ENCODE measurements around the gene CDH8. TPM values are rescaled to one million over a fixed set of nuclear protein-coding genes. Genes with fewer than 3 reads are reported as not detected.

The CDH8 gene
- total RNA-seq, 1 experiment from 2014 or later: not detected

DNA sequence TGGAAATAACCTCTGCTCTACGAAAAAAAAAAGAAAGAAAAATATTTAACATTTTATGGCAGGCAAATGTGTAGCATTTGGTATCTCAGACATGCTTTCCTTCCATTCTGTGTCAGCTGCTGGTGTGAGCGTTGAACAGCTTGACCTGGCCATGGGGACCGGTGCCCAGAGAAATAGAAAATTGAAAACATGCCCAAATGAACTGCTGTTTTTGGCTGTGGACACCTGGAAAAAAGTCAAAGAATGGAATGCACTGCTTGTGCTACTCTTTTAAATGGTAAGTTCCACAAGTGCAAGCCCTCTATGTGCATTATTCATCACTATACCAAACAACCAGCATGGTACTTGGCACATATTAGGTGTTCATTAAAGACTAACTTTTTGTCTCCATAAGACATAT, 127.2 kb downstream of the CDH8 start:
- H3K4me1 ChIP-seq (replicated peaks; ENCODE audit: insufficient read depth): no peaks in the 10 kb centered on the region
- no peak overlapping the region for H2AFZ ChIP-seq
- H3K9me3 ChIP-seq (ENCODE audit: insufficient read depth, low read depth): no peaks in the 10 kb centered on the region
- intact Hi-C loops (cut with micrococcal nuclease; ENCODE audit: unreplicated experiment): no loop called here
- no peak overlapping the region for H3K4me2 ChIP-seq
- TF ChIP-seq, protein P1, sequence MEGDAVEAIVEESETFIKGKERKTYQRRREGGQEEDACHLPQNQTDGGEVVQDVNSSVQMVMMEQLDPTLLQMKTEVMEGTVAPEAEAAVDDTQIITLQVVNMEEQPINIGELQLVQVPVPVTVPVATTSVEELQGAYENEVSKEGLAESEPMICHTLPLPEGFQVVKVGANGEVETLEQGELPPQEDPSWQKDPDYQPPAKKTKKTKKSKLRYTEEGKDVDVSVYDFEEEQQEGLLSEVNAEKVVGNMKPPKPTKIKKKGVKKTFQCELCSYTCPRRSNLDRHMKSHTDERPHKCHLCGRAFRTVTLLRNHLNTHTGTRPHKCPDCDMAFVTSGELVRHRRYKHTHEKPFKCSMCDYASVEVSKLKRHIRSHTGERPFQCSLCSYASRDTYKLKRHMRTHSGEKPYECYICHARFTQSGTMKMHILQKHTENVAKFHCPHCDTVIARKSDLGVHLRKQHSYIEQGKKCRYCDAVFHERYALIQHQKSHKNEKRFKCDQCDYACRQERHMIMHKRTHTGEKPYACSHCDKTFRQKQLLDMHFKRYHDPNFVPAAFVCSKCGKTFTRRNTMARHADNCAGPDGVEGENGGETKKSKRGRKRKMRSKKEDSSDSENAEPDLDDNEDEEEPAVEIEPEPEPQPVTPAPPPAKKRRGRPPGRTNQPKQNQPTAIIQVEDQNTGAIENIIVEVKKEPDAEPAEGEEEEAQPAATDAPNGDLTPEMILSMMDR (conservative IDR thresholded peaks at IDR 0.05): no peak
- no peak for TF ChIP-seq EZH2 (IDR thresholded peaks at IDR 0.05; ENCODE audit: low read depth)
- no peaks in the 10 kb centered on the region for H3K9me2 ChIP-seq (ENCODE audit: insufficient read depth)
- CTCF ChIA-PET: no interaction called here
- BruUV-seq (replicated peaks): no TSS peak
- H4K20me1 ChIP-seq (ENCODE audit: insufficient read depth): no peaks in the 10 kb centered on the region
- POLR2A ChIA-PET (ENCODE audit: unreplicated experiment): no interaction called here
- no peaks in the 10 kb centered on the region for H3F3A ChIP-seq (ENCODE audit: insufficient read depth, low read depth)
- no peak for DNase-seq
- H3K36me3 ChIP-seq (ENCODE audit: low read depth): no peaks in the 10 kb centered on the region
- no peak overlapping the region for H3K4me3 ChIP-seq
- no peaks in the 10 kb centered on the region; the same call in 1 of the 2 replicates for H3K27me3 ChIP-seq (ENCODE audit: insufficient read depth, low read depth)
- no peak overlapping the region for H3K27ac ChIP-seq
- no peaks in the 10 kb centered on the region for H3K79me2 ChIP-seq (ENCODE audit: low read depth)

DNA sequence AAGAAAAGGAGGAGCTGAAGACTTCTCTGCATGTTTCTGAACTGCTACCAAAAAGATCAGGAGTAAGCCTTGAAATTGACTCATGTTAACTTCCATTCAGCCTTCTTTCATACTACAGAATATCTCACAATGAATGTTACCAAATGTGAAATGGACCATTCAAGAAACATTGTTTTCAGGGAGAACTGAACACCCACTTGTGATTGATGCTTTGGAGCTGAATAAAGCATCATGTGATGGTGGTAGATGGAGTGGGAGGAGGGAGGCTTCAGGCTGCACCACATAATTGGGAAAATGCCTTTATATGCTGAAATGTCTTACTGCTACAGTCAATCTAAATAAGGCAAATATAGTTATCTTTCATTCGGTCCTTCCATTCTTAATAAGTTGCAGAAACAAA, 127.8 kb downstream of the CDH8 start:
- Histone ChIP-seq H3K36me3 (ENCODE audit: low read depth) (no peaks in the 10 kb centered on the region), H3K4me2 (no peak overlapping the region), H3K4me1 (replicated peaks; ENCODE audit: insufficient read depth) (0 out of 2 replicates have a peak, but pooled peaks cover 2% of the 10 kb centered on the region), H4K20me1 (ENCODE audit: insufficient read depth) (no peaks in the 10 kb centered on the region), H3K9me3 (ENCODE audit: insufficient read depth, low read depth) (no peaks in the 10 kb centered on the region), H3K9me2 (ENCODE audit: insufficient read depth) (no peaks in the 10 kb centered on the region), H3K79me2 (ENCODE audit: low read depth) (no peaks in the 10 kb centered on the region), H3K27me3 (ENCODE audit: insufficient read depth, low read depth) (peaks cover 4% of the 10 kb centered on the region; the same call in 1 of the 2 replicates), H3K27ac (no peak overlapping the region), H3K4me3 (no peak overlapping the region), H2AFZ (no peak overlapping the region), H3F3A (ENCODE audit: insufficient read depth, low read depth) (no peaks in the 10 kb centered on the region)
- POLR2A ChIA-PET (ENCODE audit: unreplicated experiment): no interaction called here
- TF ChIP-seq EZH2 (IDR thresholded peaks at IDR 0.05; ENCODE audit: low read depth): no peak
- TF ChIP-seq, protein P1 (conservative IDR thresholded peaks at IDR 0.05): no peak
- CTCF ChIA-PET: no interaction called here
- no peak for DNase-seq
- no TSS peak for BruUV-seq (replicated peaks)
- intact Hi-C loops (cut with micrococcal nuclease; ENCODE audit: unreplicated experiment): no loop called here

DNA sequence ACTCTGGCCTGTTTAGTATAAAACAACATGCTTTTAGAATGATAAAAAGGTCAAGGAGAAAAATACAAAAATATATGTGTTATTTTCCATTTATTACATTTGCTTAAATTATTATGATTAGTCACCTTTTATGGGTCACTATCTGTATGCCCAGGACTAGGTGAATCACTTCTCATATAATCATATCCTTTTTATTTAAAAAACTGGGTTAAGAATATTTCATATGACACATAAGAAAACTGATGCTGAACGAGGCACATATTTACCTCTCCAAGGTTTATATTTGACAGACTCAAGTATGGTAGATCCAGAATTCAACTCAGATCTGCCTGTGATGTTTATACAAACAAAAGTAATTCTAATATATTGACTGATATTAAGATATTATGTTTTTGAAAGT, 134.5 kb downstream of the CDH8 start:
- intact Hi-C loops (cut with micrococcal nuclease; ENCODE audit: unreplicated experiment): no loop called here
- no peak for DNase-seq
- H2AFZ ChIP-seq: no peak overlapping the region
- no peaks in the 10 kb centered on the region for H3K36me3 ChIP-seq (ENCODE audit: low read depth)
- H3K27ac ChIP-seq: no peak overlapping the region
- H3K79me2 ChIP-seq (ENCODE audit: low read depth): no peaks in the 10 kb centered on the region
- H3K27me3 ChIP-seq (ENCODE audit: insufficient read depth, low read depth): peaks cover 6% of the 10 kb centered on the region; the same call in 1 of the 2 replicates
- no peaks in the 10 kb centered on the region for H3K9me3 ChIP-seq (ENCODE audit: insufficient read depth, low read depth)
- H3K4me3 ChIP-seq: no peak overlapping the region
- H3K4me1 ChIP-seq (replicated peaks; ENCODE audit: insufficient read depth): 0 out of 2 replicates have a peak, but pooled peaks cover 4% of the 10 kb centered on the region
- POLR2A ChIA-PET (ENCODE audit: unreplicated experiment): no interaction called here
- H4K20me1 ChIP-seq (ENCODE audit: insufficient read depth): no peaks in the 10 kb centered on the region
- BruUV-seq (replicated peaks): no TSS peak
- H3F3A ChIP-seq (ENCODE audit: insufficient read depth, low read depth): no peaks in the 10 kb centered on the region
- CTCF ChIA-PET: no interaction called here
- TF ChIP-seq, protein P1 (conservative IDR thresholded peaks at IDR 0.05): no peak
- H3K9me2 ChIP-seq (ENCODE audit: insufficient read depth): no peaks in the 10 kb centered on the region
- no peak overlapping the region for H3K4me2 ChIP-seq
